K562 (cell line): ENCODE measurements around the gene CRADD. TPM values are rescaled to one million over a fixed set of nuclear protein-coding genes. Genes with fewer than 3 reads are reported as not detected.

Source experiments
- DMBX1 ChIP-seq: fragments of 250-450 bp; sonication (Bioruptor Pico); IDR thresholded peaks from 2 replicates; pipeline ENCODE4 v1.8.0; 2022; ENCODE audit warnings: inconsistent platforms, mild to moderate bottlenecking, moderate library complexity, borderline replicate concordance
- ETV1 ChIP-seq: fragments of 450-650 bp; conservative IDR thresholded peaks from 2 replicates; pipeline ENCODE4 v1.6.1; 2016; ENCODE audit warnings: missing genetic modification characterization, control low read depth, low read depth, missing compliant biosample characterization
- FOXA3 ChIP-seq, 2 experiments: fragments of 450-650 bp in 1 of 2; sonication (generic) in 1 of 2; formaldehyde crosslinking; IDR thresholded peaks in 1 of 2; conservative IDR thresholded peaks in 1 of 2; 2 replicates each; pipeline versions ENCODE4 v1.4.0 to v1.8.0; 2020 to 2022; ENCODE audit warnings: mild to moderate bottlenecking in 2 of 2, missing genetic modification reagents in 1 of 2
- FOXJ2 ChIP-seq: fragments of 200-800 bp; sonication (Bioruptor generic); IDR thresholded peaks from 2 replicates; pipeline ENCODE4 v1.6.1; 2016; ENCODE audit warnings: missing genetic modification characterization, missing compliant biosample characterization
- FOXJ3 ChIP-seq: sonication (generic); formaldehyde crosslinking; IDR thresholded peaks from 2 replicates; pipeline ENCODE4 v1.4.0; 2020; ENCODE audit warnings: mild to moderate bottlenecking, missing genetic modification reagents
- GABPB1 ChIP-seq: sonication (generic); formaldehyde crosslinking; IDR thresholded peaks from 2 replicates; pipeline ENCODE4 v1.8.0; 2022; ENCODE audit warnings: mild to moderate bottlenecking, missing genetic modification reagents
- JUNB ChIP-seq: fragments of 450-650 bp; formaldehyde crosslinking; conservative IDR thresholded peaks from 2 replicates; pipeline ENCODE4 v1.4.0; 2020; ENCODE audit warnings: mild to moderate bottlenecking
- MAFK ChIP-seq: IDR thresholded peaks from 2 replicates; pipeline ENCODE4 v1.6.1; 2011; ENCODE audit warnings: low read length, improper control_type of control experiment
- MTA1 ChIP-seq: fragments of 450-650 bp; IDR thresholded peaks from 2 replicates; pipeline ENCODE4 v1.6.1; 2017; ENCODE audit warnings: borderline replicate concordance
- PCBP1 ChIP-seq: fragments of 200-400 bp; formaldehyde crosslinking; IDR thresholded peaks from 2 replicates; pipeline ENCODE4 v1.6.1; 2018; ENCODE audit warnings: mild to moderate bottlenecking, low read depth, low read length; ENCODE audit not compliant: poor library complexity, severe bottlenecking
- RBM39 ChIP-seq: fragments of 200-400 bp; formaldehyde crosslinking; optimal IDR thresholded peaks from 2 replicates; pipeline ENCODE3; 2018; ENCODE audit warnings: low read depth, low read length
- RCOR1 ChIP-seq, 2 experiments: IDR thresholded peaks; 2 replicates each; pipeline ENCODE4 v1.6.1; 2012; ENCODE audit warnings: low read depth in 2 of 2, low read length in 2 of 2, borderline replicate concordance in 1 of 2, improper control_type of control experiment in 1 of 2
- SMARCC2 ChIP-seq: fragments of 450-650 bp; IDR thresholded peaks from 2 replicates; pipeline ENCODE4 v1.6.1; 2017; ENCODE audit warnings: antibody characterized with exemption, moderate library complexity, mild to moderate bottlenecking, low read depth
- TCF3 ChIP-seq: sonication (generic); formaldehyde crosslinking; IDR thresholded peaks from 2 replicates; pipeline ENCODE4 v1.4.0; 2020; ENCODE audit warnings: mild to moderate bottlenecking, missing genetic modification reagents
- ZBED1 ChIP-seq: IDR thresholded peaks from 2 replicates; pipeline ENCODE4 v1.6.1; 2014
- ZNF165 ChIP-seq: fragments of 250-450 bp; sonication (Bioruptor Pico); IDR thresholded peaks from 2 replicates; pipeline ENCODE4 v1.4.0; 2020; ENCODE audit warnings: borderline replicate concordance
- polyA plus RNA-seq, 8 experiments: library from polyadenylated mRNA; depleted of rRNA in 4 of 8; stranded (reverse) in 5 of 8; unstranded in 3 of 8; fragments of >200 nt; fragmentation: Nextera tagmentation in 2 of 8; fragmentation: Illumina TruSeq in 1 of 8; extraction: Ambion mirVana in 2 of 8; extraction: Trizol in 1 of 8; gene quantifications; 2 replicates each; pipeline versions ENCODE4 v1.2.1 to v1.2.3, GENCODE V29; 2011 to 2014; ENCODE audit warnings: inconsistent platforms in 1 of 8, missing spikeins in 1 of 8
- total RNA-seq, 7 experiments: library from RNA; depleted of rRNA in 6 of 7; stranded (reverse); fragments of >200 nt in 6 of 7; fragmentation: Illumina TruSeq in 2 of 7; extraction: Trizol in 2 of 7; gene quantifications; 2 replicates each; pipeline versions ENCODE4 v1.2.1 to v1.2.3, GENCODE V29; 2011 to 2021; ENCODE audit warnings: low replicate concordance in 1 of 7
- TF ChIP-seq, protein P1 (sequence below), 2 experiments: fragments of 200-800 bp in 1 of 2; sonication (Bioruptor generic) in 1 of 2; sonication (generic) in 1 of 2; formaldehyde crosslinking in 1 of 2; IDR thresholded peaks in 1 of 2; conservative IDR thresholded peaks in 1 of 2; 2 replicates each; pipeline versions ENCODE4 v1.5.0 to v1.6.1; 2016 to 2020; ENCODE audit warnings: missing compliant biosample characterization in 1 of 2, missing genetic modification characterization in 1 of 2, missing genetic modification reagents in 1 of 2
- TF ChIP-seq, protein P2 (sequence below): IDR thresholded peaks from 2 replicates; pipeline ENCODE4 v1.6.1; 2012; ENCODE audit warnings: low read depth, low read length, improper control_type of control experiment, borderline replicate concordance
- TF ChIP-seq, protein P3 (sequence below): fragments of 450-650 bp; formaldehyde crosslinking; IDR thresholded peaks from 2 replicates; pipeline ENCODE4 v1.4.0; 2022; ENCODE audit warnings: missing genetic modification characterization
- TF ChIP-seq, protein P4 (sequence below): sonication (generic); formaldehyde crosslinking; IDR thresholded peaks from 2 replicates; pipeline ENCODE4 v1.8.0; 2023; ENCODE audit warnings: mild to moderate bottlenecking, missing genetic modification reagents

The CRADD gene
- total and polyA plus RNA-seq, 9 of the 15 experiments (the other 6 are each of a cell fraction or from before 2014, with no cell fraction given), result 20.5 to 41.1 (median 25.9) TPM

DNA sequence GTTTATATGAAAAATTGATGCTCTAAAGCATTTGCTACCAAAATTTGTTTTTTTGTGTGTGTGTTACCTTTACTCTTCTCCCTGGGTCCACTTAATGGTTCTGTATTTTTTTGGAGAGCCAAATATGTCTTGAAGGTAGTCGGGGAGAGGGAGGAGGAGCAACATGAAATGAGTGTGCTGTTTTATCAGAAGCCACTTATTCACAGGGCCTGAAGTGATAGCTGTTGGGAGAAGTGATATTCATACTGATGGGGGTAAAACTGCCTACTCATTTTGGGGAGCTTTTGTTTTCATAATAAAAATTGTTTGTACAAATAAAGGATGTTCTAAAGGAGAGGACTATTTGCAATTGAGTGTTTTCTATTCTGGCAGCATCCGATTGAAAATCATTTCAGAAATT is 29.2 kb downstream of the CRADD start (continued):
- TF ChIP-seq RBM39 (no peak), TCF3 (CRISPR knock-in tag) (peak; percentile 37; the same call in 1 of the 2 replicates), PCBP1 (no peak), FOXA3 (CRISPR knock-in tag; conservative IDR thresholded peaks at IDR 0.05 in 1 of 2, IDR thresholded peaks at IDR 0.05 in 1 of 2) (no peak), FOXJ3 (CRISPR knock-in tag) (no peak), ZBED1 (no peak), MTA1 (no peak), SMARCC2 (peak; percentile 28; the same call in 1 of the 2 replicates), DMBX1 (CRISPR knock-in tag) (no peak), MAFK (peak; percentile 45; the same call in 1 of the 2 replicates), GABPB1 (CRISPR knock-in tag) (no peak), ZNF165 (no peak), RCOR1 (IDR thresholded peaks at IDR 0.05; ENCODE audit: borderline replicate concordance in 1 of 2, low read depth in 2 of 2, low read length in 2 of 2) (peak in 1 of 2 experiments; percentile 66; a peak in 2 of 4 replicates), ETV1 (tag) (no peak), JUNB (CRISPR knock-in tag) (no peak), FOXJ2 (tag) (no peak)
- TF ChIP-seq, protein P1, sequence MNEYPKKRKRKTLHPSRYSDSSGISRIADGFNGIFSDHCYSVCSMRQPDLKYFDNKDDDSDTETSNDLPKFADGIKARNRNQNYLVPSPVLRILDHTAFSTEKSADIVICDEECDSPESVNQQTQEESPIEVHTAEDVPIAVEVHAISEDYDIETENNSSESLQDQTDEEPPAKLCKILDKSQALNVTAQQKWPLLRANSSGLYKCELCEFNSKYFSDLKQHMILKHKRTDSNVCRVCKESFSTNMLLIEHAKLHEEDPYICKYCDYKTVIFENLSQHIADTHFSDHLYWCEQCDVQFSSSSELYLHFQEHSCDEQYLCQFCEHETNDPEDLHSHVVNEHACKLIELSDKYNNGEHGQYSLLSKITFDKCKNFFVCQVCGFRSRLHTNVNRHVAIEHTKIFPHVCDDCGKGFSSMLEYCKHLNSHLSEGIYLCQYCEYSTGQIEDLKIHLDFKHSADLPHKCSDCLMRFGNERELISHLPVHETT (CRISPR knock-in tag; conservative IDR thresholded peaks at IDR 0.05 in 1 of 2, IDR thresholded peaks at IDR 0.05 in 1 of 2), result no peak
- TF ChIP-seq, protein P2, sequence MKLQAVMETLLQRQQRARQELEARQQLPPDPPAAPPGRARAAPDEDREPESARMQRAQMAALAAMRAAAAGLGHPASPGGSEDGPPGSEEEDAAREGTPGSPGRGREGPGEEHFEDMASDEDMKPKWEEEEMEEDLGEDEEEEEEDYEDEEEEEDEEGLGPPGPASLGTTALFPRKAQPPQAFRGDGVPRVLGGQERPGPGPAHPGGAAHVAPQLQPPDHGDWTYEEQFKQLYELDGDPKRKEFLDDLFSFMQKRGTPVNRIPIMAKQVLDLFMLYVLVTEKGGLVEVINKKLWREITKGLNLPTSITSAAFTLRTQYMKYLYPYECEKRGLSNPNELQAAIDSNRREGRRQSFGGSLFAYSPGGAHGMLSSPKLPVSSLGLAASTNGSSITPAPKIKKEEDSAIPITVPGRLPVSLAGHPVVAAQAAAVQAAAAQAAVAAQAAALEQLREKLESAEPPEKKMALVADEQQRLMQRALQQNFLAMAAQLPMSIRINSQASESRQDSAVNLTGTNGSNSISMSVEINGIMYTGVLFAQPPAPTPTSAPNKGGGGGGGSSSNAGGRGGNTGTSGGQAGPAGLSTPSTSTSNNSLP, result peak; percentile 81
- TF ChIP-seq, protein P3, sequence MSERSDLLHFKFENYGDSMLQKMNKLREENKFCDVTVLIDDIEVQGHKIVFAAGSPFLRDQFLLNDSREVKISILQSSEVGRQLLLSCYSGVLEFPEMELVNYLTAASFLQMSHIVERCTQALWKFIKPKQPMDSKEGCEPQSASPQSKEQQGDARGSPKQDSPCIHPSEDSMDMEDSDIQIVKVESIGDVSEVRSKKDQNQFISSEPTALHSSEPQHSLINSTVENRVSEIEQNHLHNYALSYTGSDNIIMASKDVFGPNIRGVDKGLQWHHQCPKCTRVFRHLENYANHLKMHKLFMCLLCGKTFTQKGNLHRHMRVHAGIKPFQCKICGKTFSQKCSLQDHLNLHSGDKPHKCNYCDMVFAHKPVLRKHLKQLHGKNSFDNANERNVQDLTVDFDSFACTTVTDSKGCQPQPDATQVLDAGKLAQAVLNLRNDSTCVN (CRISPR knock-in tag), result no peak
- TF ChIP-seq, protein P4, sequence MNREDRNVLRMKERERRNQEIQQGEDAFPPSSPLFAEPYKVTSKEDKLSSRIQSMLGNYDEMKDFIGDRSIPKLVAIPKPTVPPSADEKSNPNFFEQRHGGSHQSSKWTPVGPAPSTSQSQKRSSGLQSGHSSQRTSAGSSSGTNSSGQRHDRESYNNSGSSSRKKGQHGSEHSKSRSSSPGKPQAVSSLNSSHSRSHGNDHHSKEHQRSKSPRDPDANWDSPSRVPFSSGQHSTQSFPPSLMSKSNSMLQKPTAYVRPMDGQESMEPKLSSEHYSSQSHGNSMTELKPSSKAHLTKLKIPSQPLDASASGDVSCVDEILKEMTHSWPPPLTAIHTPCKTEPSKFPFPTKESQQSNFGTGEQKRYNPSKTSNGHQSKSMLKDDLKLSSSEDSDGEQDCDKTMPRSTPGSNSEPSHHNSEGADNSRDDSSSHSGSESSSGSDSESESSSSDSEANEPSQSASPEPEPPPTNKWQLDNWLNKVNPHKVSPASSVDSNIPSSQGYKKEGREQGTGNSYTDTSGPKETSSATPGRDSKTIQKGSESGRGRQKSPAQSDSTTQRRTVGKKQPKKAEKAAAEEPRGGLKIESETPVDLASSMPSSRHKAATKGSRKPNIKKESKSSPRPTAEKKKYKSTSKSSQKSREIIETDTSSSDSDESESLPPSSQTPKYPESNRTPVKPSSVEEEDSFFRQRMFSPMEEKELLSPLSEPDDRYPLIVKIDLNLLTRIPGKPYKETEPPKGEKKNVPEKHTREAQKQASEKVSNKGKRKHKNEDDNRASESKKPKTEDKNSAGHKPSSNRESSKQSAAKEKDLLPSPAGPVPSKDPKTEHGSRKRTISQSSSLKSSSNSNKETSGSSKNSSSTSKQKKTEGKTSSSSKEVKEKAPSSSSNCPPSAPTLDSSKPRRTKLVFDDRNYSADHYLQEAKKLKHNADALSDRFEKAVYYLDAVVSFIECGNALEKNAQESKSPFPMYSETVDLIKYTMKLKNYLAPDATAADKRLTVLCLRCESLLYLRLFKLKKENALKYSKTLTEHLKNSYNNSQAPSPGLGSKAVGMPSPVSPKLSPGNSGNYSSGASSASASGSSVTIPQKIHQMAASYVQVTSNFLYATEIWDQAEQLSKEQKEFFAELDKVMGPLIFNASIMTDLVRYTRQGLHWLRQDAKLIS (CRISPR knock-in tag), result no peak
